Stimulated activated effector memory CD8-positive, alpha-beta T cell treated with anti-CD3 and anti-CD28 coated beads, Interleukin-12 subunit alpha, Interleukin-12 subunit beta, amount 100 ng/mL, for 72 hours (primary cell): ENCODE data around the gene GGTLC3.
"Not testable (repeated sequence)": the region's sequence is repeated elsewhere in the genome, so short reads cannot be mapped to it uniquely, and the experiment has no call there.

ENCODE experiments used
- ATAC-seq: fragments of 150-1000 bp; cut with Tn5 transposase; 2 replicates; pipeline ENCODE4 v1.10.0; 2021
- DNase-seq, 2 donors: peaks; one replicate each; pipeline ENCODE4 v3.0.0; 2021 to 2022; ENCODE audit warnings: low spot score in 2 of 2
- H3K27ac Mint-ChIP-seq: one replicate; pipeline ENCODE4 v1.8.0; 2022; ENCODE audit warnings: mild to moderate bottlenecking, mixed read lengths
- H3K36me3 Mint-ChIP-seq: one replicate; pipeline ENCODE4 v1.8.0; 2022; ENCODE audit warnings: mild to moderate bottlenecking, mixed read lengths
- H3K4me1 Mint-ChIP-seq: one replicate; pipeline ENCODE4 v1.8.0; 2022; ENCODE audit warnings: mixed read lengths
- H3K4me3 Mint-ChIP-seq: one replicate; pipeline ENCODE4 v1.8.0; 2022; ENCODE audit warnings: mild to moderate bottlenecking, mixed read lengths
- H3K9me3 Mint-ChIP-seq: one replicate; pipeline ENCODE4 v1.8.0; 2022; ENCODE audit warnings: mixed read lengths

GGTLC3 gene

GRCh38 chr22:18518061-18518460 lies at the start of gene GGTLC3:
TSS of gene GGTLC3 (minus strand) at chr22:18518161. CDS start at chr22:18517897, 264 bp downstream.
- not testable (repeated sequence) for H3K9me3 Mint-ChIP-seq, ATAC-seq, DNase-seq, H3K4me3 Mint-ChIP-seq, H3K36me3 Mint-ChIP-seq, H3K27ac Mint-ChIP-seq, H3K4me1 Mint-ChIP-seq

- not testable (repeated sequence) for DNase-seq, H3K4me3 Mint-ChIP-seq, H3K4me1 Mint-ChIP-seq, H3K9me3 Mint-ChIP-seq, H3K36me3 Mint-ChIP-seq, H3K27ac Mint-ChIP-seq
- peak; percentile 70 for ATAC-seq
These were observed 42.4 kb upstream of the GGTLC3 start for GRCh38 chr22:18560099-18560974.

- H3K4me1 Mint-ChIP-seq, DNase-seq, H3K36me3 Mint-ChIP-seq, H3K27ac Mint-ChIP-seq, H3K4me3 Mint-ChIP-seq, ATAC-seq, H3K9me3 Mint-ChIP-seq: not testable (repeated sequence)
These were observed 41.0 kb upstream of the GGTLC3 start for GRCh38 chr22:18558939-18559338.

GRCh38 chr22:18558516-18558915 lies 40.6 kb upstream of the GGTLC3 start:
- DNase-seq, H3K9me3 Mint-ChIP-seq, H3K4me1 Mint-ChIP-seq, H3K27ac Mint-ChIP-seq, H3K36me3 Mint-ChIP-seq, H3K4me3 Mint-ChIP-seq, ATAC-seq: not testable (repeated sequence)

GRCh38 chr22:18554280-18555256 lies 36.6 kb upstream of the GGTLC3 start:
- not testable (repeated sequence) for H3K9me3 Mint-ChIP-seq, H3K27ac Mint-ChIP-seq, H3K36me3 Mint-ChIP-seq, H3K4me1 Mint-ChIP-seq, ATAC-seq, DNase-seq, H3K4me3 Mint-ChIP-seq

- H3K9me3 Mint-ChIP-seq, DNase-seq, H3K4me3 Mint-ChIP-seq, H3K36me3 Mint-ChIP-seq, ATAC-seq, H3K27ac Mint-ChIP-seq, H3K4me1 Mint-ChIP-seq: not testable (repeated sequence)
These were observed 35.1 kb upstream of the GGTLC3 start for GRCh38 chr22:18552839-18553597.

GRCh38 chr22:18551046-18551445 lies 33.1 kb upstream of the GGTLC3 start:
- H3K36me3 Mint-ChIP-seq = not testable (repeated sequence)

GRCh38 chr22:18549458-18550179 lies 31.7 kb upstream of the GGTLC3 start:
- not testable (repeated sequence) for DNase-seq, H3K27ac Mint-ChIP-seq, H3K4me3 Mint-ChIP-seq, ATAC-seq, H3K4me1 Mint-ChIP-seq, H3K36me3 Mint-ChIP-seq, H3K9me3 Mint-ChIP-seq

More at GRCh38 chr22:18551046-18551445, 33.1 kb upstream of the GGTLC3 start:
- not testable (repeated sequence) for H3K9me3 Mint-ChIP-seq, H3K4me1 Mint-ChIP-seq, H3K27ac Mint-ChIP-seq, H3K4me3 Mint-ChIP-seq, DNase-seq, ATAC-seq

GRCh38 chr22:18544615-18545014 lies 26.7 kb upstream of the GGTLC3 start:
- H3K4me3 Mint-ChIP-seq, H3K4me1 Mint-ChIP-seq, H3K27ac Mint-ChIP-seq, H3K9me3 Mint-ChIP-seq, H3K36me3 Mint-ChIP-seq, DNase-seq, ATAC-seq: not testable (repeated sequence)

- not testable (repeated sequence) for ATAC-seq, H3K9me3 Mint-ChIP-seq, DNase-seq, H3K36me3 Mint-ChIP-seq, H3K4me3 Mint-ChIP-seq, H3K27ac Mint-ChIP-seq, H3K4me1 Mint-ChIP-seq
These were observed 25.4 kb upstream of the GGTLC3 start for GRCh38 chr22:18543400-18543799.

- not testable (repeated sequence) for H3K27ac Mint-ChIP-seq, H3K4me1 Mint-ChIP-seq, H3K9me3 Mint-ChIP-seq, ATAC-seq, H3K36me3 Mint-ChIP-seq, H3K4me3 Mint-ChIP-seq, DNase-seq
These were observed 22.0 kb upstream of the GGTLC3 start for GRCh38 chr22:18539994-18540393.

GRCh38 chr22:18534315-18534714 lies 16.4 kb upstream of the GGTLC3 start:
- DNase-seq, H3K9me3 Mint-ChIP-seq, H3K4me1 Mint-ChIP-seq, H3K4me3 Mint-ChIP-seq, H3K36me3 Mint-ChIP-seq, ATAC-seq, H3K27ac Mint-ChIP-seq: not testable (repeated sequence)

GRCh38 chr22:18533633-18534032 lies 15.7 kb upstream of the GGTLC3 start:
- not testable (repeated sequence) for H3K9me3 Mint-ChIP-seq, H3K4me3 Mint-ChIP-seq, H3K27ac Mint-ChIP-seq, H3K4me1 Mint-ChIP-seq, H3K36me3 Mint-ChIP-seq, ATAC-seq, DNase-seq

GRCh38 chr22:18529416-18530145 lies 11.6 kb upstream of the GGTLC3 start:
- not testable (repeated sequence) for H3K36me3 Mint-ChIP-seq, H3K27ac Mint-ChIP-seq, H3K4me1 Mint-ChIP-seq, H3K9me3 Mint-ChIP-seq, H3K4me3 Mint-ChIP-seq
- ATAC-seq = peak; percentile 49
- peak in 1 of 2 donors; percentile 67 for DNase-seq
